ENCODE results near the gene LRRC4. TPM values are rescaled to one million over a fixed set of nuclear protein-coding genes. Genes with fewer than 3 reads are reported as not detected.

LRRC4 gene
- total RNA-seq, 2 donors from 2014 or later: 0.53 TPM; not detected in 1

- Mint-ChIP-seq H3K27ac (no peak overlapping the region), H3K27me3 (ENCODE audit: low read depth) (no peaks in the 10 kb centered on the region), H3K4me1 (ENCODE audit: low read depth) (no peaks in the 10 kb centered on the region), H3K4me3 (no peak overlapping the region), H3K36me3 (ENCODE audit: insufficient read depth in 2 of 2) (peaks cover 7 to 13% of the 10 kb centered on the region in 2 donors), H3K9me3 (no peaks in the 10 kb centered on the region)
- ATAC-seq (replicated peaks in 1 of 2) (no peak), DNase-seq (no peak)
These were observed 37.9 kb downstream of the LRRC4 start for GRCh38 chr7:127993317-127993716.

DNA sequence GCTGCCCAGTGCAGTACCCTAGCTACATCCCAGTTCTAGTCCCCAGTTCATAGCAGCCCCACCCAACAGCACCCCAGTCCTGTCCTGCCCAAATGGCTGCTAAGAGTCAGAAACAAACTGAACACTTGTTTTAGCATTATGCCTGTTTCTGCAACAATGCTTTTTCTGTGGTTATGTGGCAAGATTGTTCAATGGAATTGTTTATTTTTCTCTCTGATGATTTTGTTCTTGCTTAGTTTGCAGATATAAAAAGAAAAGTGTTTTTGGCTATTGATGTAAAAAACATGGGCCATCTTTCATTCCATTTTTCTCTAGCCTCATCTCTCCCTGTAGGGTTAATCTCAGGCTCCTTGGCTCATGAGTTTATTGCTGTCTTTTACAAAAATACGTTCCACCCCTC lies 42.5 kb downstream of the LRRC4 start:
- DNase-seq: no peak

DNA sequence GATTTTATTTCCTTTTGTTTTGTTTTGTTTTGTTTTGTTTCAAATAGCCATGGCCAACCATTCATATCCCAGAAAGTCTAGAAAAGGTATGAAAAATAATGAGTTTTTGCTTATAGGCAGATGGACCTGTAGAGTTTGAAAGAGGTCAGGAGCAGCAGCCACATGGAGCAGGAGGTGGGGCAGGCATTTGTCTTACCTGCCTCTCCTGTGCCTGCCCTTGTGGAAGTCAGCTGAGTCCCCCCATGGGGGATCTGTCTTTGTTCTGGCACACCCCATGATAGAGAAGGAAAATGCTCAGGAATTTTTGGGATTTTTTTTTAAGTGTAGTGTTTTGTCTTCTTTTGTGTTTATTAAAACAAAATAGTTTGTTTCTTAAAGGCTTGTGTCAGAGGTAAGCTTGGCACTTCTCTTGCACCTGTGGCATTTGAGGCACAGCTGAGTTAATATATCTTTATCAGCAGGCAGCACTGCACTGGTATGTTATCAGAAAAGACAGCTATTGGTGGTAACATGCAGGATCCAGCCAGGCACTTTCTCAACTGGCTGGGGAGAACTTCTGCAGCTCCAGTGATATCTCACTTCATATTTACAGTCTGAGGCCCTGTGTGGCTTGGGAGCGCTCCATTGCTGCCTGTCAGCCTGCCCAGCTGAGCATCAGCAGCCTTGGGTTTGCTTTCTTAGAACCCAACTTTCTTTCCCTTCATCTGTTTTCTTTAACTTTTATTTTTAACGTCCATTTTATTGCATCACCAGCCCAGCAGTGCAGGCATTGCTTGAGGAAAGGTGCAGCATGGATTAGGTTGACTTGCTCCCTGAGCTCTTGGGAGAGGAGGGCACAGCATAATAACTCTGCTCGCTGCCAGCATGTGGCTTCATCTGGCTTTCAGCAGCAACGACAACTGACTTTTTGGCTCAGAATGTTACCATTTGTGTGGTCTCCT lies 44.4 kb downstream of the LRRC4 start:
- Mint-ChIP-seq H3K27ac (no peak overlapping the region), H3K4me3 (no peak overlapping the region), H3K9me3 (no peaks in the 10 kb centered on the region), H3K27me3 (ENCODE audit: low read depth) (no peaks in the 10 kb centered on the region), H3K4me1 (ENCODE audit: low read depth) (peaks cover 12% of the 10 kb centered on the region), H3K36me3 (ENCODE audit: insufficient read depth in 2 of 2) (peaks cover 0 to 5% of the 10 kb centered on the region in 2 donors)
- ATAC-seq (replicated peaks in 1 of 2) (no peak), DNase-seq (no peak)

More for the DNA sequence above, 42.5 kb downstream of the LRRC4 start:
- ATAC-seq (replicated peaks in 1 of 2): no peak
- peaks cover 4% of the 10 kb centered on the region for H3K4me1 Mint-ChIP-seq (ENCODE audit: low read depth)
- peaks cover 2 to 5% of the 10 kb centered on the region in 2 donors for H3K36me3 Mint-ChIP-seq (ENCODE audit: insufficient read depth in 2 of 2)
- no peaks in the 10 kb centered on the region for H3K9me3 Mint-ChIP-seq
- no peak overlapping the region for H3K4me3 Mint-ChIP-seq
- H3K27me3 Mint-ChIP-seq (ENCODE audit: low read depth): no peaks in the 10 kb centered on the region
- H3K27ac Mint-ChIP-seq: no peak overlapping the region

DNA sequence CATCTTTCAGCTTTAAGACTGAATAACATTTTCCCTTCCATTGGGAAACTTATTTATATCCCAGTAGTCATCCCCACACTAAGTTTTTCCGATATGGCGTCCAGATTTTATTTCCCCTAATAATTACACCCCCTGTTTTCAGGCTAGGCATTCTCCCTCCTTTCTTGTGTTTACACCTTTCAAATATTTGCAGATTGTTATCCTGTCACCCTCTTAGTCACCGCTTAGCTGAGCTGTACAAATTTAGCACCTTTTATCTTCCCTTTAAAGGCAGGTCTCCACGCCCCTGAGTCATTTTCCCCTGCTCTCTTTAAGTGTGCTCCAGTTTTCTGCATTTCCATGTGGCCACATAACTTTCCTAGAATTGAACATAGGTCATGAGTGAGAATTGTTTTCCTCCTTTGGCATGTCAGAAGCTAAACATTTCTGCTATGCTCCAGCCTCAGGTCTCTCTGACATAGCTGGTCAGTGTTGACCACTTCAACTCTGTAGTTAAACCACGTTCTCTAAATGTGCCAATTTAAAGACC lies 47.4 kb downstream of the LRRC4 start:
- Mint-ChIP-seq H3K27me3 (ENCODE audit: low read depth) (no peaks in the 10 kb centered on the region), H3K4me3 (no peak overlapping the region), H3K36me3 (ENCODE audit: insufficient read depth in 2 of 2) (peaks cover 6 to 8% of the 10 kb centered on the region in 2 donors), H3K9me3 (peaks cover 3 to 5% of the 10 kb centered on the region in 2 donors), H3K4me1 (ENCODE audit: low read depth) (peaks cover 12% of the 10 kb centered on the region), H3K27ac (no peak overlapping the region)
- peak in 1 of 2 donors; percentile 35 for ATAC-seq (replicated peaks in 1 of 2)
- no peak for DNase-seq

DNA sequence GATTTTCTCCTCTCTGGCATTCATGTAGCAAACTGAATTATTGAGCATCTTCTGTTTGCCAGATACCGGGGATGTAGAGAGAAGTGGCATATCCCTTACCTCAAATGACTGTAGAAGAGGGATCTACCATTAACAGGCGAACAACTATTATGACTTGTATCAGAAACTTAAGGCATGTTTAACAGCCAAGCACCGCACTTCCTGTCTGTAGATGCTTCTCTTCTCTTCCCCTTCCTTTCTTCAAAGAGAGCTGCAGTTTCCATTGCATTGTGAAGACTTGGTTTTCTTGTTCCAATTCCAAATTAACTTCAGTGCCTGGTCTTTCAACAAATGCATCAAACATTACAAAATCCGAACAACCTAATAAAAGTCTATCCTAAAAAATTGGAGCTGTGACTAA lies 49.3 kb downstream of the LRRC4 start:
- H3K27me3 Mint-ChIP-seq (ENCODE audit: low read depth): no peaks in the 10 kb centered on the region
- no peak overlapping the region for H3K4me3 Mint-ChIP-seq
- peaks cover 12% of the 10 kb centered on the region for H3K4me1 Mint-ChIP-seq (ENCODE audit: low read depth)
- H3K27ac Mint-ChIP-seq: no peak overlapping the region
- ATAC-seq (replicated peaks in 1 of 2): no peak
- DNase-seq: no peak
- peaks cover 18 to 23% of the 10 kb centered on the region in 2 donors for H3K36me3 Mint-ChIP-seq (ENCODE audit: insufficient read depth in 2 of 2)
- peaks cover 14 to 18% of the 10 kb centered on the region in 2 donors for H3K9me3 Mint-ChIP-seq

- Mint-ChIP-seq H3K27me3 (ENCODE audit: low read depth) (no peaks in the 10 kb centered on the region), H3K27ac (no peak overlapping the region), H3K36me3 (ENCODE audit: insufficient read depth in 2 of 2) (peaks cover 21 to 33% of the 10 kb centered on the region in 2 donors), H3K4me1 (ENCODE audit: low read depth) (peaks cover 12% of the 10 kb centered on the region), H3K9me3 (peaks cover 14 to 19% of the 10 kb centered on the region in 2 donors), H3K4me3 (no peak overlapping the region)
- ATAC-seq (replicated peaks in 1 of 2) (no peak), DNase-seq (no peak)
These were observed 50.3 kb downstream of the LRRC4 start for GRCh38 chr7:127980901-127981300.

DNA sequence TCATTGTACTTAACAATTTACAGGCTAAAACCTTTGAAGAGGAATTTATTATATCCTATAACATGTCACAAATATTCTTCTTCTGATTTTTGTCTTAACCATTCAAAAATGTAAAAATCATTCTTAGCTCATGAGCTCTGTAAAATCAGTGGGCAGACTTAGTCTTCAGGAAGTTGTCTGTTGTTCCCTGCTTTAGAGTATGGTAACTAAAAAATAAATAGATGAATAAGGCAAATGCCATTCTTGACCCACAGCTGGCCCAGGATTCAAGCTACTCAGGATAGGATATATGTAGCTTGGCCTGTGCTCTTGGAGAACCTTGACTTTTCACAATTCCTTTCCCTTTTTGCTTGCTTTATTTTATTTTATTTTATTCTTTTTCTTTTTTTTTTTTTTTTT lies 51.5 kb downstream of the LRRC4 start:
- Mint-ChIP-seq H3K4me3 (no peak overlapping the region), H3K27ac (no peak overlapping the region), H3K27me3 (ENCODE audit: low read depth) (no peaks in the 10 kb centered on the region), H3K9me3 (peaks cover 14 to 19% of the 10 kb centered on the region in 2 donors), H3K36me3 (ENCODE audit: insufficient read depth in 2 of 2) (peaks cover 28 to 39% of the 10 kb centered on the region in 2 donors), H3K4me1 (ENCODE audit: low read depth) (peaks cover 12% of the 10 kb centered on the region)
- ATAC-seq (replicated peaks in 1 of 2): no peak
- DNase-seq: no peak

DNA sequence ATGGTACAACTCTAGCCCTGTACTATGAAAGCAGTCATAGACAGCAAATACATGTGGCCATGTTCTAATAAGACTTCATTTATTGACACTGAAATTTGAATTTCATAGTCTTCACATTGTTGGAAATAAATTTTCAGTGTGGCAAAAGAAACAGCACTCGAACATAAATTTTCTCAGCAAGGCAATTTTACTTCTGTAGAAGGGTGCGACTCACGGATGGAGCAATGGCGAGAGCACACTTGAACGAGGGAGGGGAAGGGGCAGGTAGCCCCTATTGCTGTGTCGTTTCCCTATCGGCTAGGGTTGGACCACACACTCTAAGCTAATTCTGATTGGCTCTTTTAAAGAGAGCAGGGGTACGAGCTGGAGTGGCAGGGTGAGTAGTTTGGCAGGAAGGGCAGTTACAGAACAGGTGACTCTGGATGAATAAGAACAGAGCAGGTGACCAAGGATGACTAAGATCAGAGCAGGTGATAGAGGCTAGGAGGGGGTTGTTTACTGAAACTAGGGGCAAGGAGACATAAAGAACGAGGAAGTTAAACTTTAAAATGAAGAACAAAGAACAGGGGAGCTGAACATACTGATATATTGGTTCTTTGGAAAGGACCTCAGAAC lies 52.0 kb downstream of the LRRC4 start:
- H3K4me3 Mint-ChIP-seq: no peak overlapping the region
- peak overlapping the region; percentile 59 for H3K27ac Mint-ChIP-seq
- peaks cover 12% of the 10 kb centered on the region for H3K4me1 Mint-ChIP-seq (ENCODE audit: low read depth)

DNA sequence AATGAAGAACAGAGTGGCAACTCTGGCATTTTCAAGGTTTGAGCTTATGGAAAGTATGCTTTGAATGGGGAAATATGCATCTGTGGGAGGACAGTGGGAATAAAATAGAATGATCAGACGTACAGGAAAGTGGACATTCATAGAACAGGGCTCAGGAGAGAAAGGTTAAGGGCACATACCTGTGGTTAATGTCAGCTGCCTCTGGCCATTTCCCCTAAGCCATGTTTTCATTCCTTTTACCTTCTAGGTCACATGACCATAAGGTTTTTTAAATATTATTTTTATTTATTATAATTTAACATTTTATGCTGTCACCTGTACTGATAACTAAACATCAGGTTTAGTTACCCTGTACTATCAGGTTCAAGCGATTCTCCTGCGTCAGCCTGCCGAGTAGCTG lies 52.8 kb downstream of the LRRC4 start:
- Mint-ChIP-seq H3K4me1 (ENCODE audit: low read depth) (peaks cover 6% of the 10 kb centered on the region), H3K27me3 (ENCODE audit: low read depth) (no peaks in the 10 kb centered on the region), H3K36me3 (ENCODE audit: insufficient read depth in 2 of 2) (peaks cover 28 to 42% of the 10 kb centered on the region in 2 donors), H3K4me3 (no peak overlapping the region), H3K27ac (no peak overlapping the region), H3K9me3 (peaks cover 14 to 19% of the 10 kb centered on the region in 2 donors)
- DNase-seq (no peak), ATAC-seq (replicated peaks in 1 of 2) (no peak)

More for the DNA sequence above, 52.0 kb downstream of the LRRC4 start:
- ATAC-seq (replicated peaks in 1 of 2): no peak
- H3K9me3 Mint-ChIP-seq: peaks cover 14 to 19% of the 10 kb centered on the region in 2 donors
- no peak for DNase-seq
- peaks cover 28 to 41% of the 10 kb centered on the region in 2 donors for H3K36me3 Mint-ChIP-seq (ENCODE audit: insufficient read depth in 2 of 2)
- H3K27me3 Mint-ChIP-seq (ENCODE audit: low read depth): no peaks in the 10 kb centered on the region

Other genes starting within 250 kb of the LRRC4 start
- not detected for gene LEP, start 209.8 kb upstream of the LRRC4 start, total RNA-seq